GM12801 (cell line): ENCODE measurements around the gene MYDGF.

Source experiments
- CTCF ChIP-seq: IDR thresholded peaks from one replicate; pipeline ENCODE4 v1.5.1; 2011; ENCODE audit warnings: control low read depth; ENCODE audit not compliant: insufficient read length; ENCODE audit errors: extremely low read depth

MYDGF gene

GRCh38 chr19:4662020-4662695 is 8.0 kb downstream of the MYDGF start:
- no peak for TF ChIP-seq CTCF

GRCh38 chr19:4660993-4661392 is 9.1 kb downstream of the MYDGF start:
- no peak for TF ChIP-seq CTCF

- no peak for TF ChIP-seq CTCF
Measured at GRCh38 chr19:4660181-4660791, 9.9 kb downstream of the MYDGF start.

GRCh38 chr19:4657835-4658234 is 12.3 kb downstream of the MYDGF start:
- no peak for TF ChIP-seq CTCF

- TF ChIP-seq CTCF, result no peak
Measured at GRCh38 chr19:4657262-4657661, 12.9 kb downstream of the MYDGF start.

- TF ChIP-seq CTCF, result no peak
Measured at GRCh38 chr19:4656102-4656501, 14.0 kb downstream of the MYDGF start.

GRCh38 chr19:4654437-4655361 is 15.4 kb downstream of the MYDGF start:
- no peak for TF ChIP-seq CTCF
